Measurements from ENCODE around the gene CHCHD3. TPM values are rescaled to one million over a fixed set of nuclear protein-coding genes. Genes with fewer than 3 reads are reported as not detected.

The CHCHD3 gene
- total and polyA plus RNA-seq, 2 donors (not counting 1 experiment from before 2014, with no cell fraction given): 80.8 to 94.0 TPM

DNA sequence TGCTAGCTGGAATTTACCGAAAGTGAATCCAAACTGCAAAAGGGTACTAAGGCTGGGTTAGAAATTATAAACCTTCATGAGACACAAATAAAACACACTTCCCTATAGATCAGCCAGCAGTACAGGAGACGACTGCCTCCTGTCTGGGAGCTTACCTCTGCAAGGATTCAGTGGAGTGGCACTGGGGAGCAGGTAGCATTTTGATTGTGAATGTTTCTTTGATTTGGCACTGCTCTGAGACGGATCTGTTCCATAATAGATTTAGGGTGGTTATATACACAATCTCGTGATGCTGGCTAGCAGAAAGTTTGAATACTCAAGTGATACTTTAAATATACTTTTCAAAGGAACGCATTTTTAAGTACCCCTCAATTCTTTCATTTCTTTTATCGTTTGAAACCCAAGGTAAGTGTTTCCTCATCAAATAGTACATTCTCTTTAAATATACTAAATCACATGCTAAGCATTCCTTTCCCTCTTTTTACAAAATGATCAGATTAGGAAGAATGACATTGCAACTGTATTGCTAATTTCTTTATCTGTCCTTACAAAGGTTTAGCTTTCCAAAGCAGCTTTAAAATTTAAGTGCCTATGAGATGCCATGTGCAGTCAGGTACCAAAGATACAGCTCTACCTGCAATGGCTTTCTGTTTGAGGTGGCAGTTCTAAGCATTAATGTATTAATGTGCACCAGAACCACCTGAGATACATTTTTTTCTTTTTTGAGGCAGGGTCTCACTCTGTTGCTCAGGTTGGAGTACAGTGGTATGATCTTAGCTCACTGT lies 20.6 kb upstream of the CHCHD3 start:
- H2AFZ ChIP-seq (ENCODE audit: low read length): no peak overlapping the region
- no peak for DNase-seq (ENCODE audit: low read depth in 2 of 2)
- TF ChIP-seq, protein P1, sequence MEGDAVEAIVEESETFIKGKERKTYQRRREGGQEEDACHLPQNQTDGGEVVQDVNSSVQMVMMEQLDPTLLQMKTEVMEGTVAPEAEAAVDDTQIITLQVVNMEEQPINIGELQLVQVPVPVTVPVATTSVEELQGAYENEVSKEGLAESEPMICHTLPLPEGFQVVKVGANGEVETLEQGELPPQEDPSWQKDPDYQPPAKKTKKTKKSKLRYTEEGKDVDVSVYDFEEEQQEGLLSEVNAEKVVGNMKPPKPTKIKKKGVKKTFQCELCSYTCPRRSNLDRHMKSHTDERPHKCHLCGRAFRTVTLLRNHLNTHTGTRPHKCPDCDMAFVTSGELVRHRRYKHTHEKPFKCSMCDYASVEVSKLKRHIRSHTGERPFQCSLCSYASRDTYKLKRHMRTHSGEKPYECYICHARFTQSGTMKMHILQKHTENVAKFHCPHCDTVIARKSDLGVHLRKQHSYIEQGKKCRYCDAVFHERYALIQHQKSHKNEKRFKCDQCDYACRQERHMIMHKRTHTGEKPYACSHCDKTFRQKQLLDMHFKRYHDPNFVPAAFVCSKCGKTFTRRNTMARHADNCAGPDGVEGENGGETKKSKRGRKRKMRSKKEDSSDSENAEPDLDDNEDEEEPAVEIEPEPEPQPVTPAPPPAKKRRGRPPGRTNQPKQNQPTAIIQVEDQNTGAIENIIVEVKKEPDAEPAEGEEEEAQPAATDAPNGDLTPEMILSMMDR (conservative IDR thresholded peaks at IDR 0.05 in 1 of 2, IDR thresholded peaks at IDR 0.05 in 1 of 2; ENCODE audit: low read depth in 1 of 2, low read length in 2 of 2): no peak
- no peak for TF ChIP-seq EZH2 (IDR thresholded peaks at IDR 0.05; ENCODE audit: low read length, missing control alignments)
- H3K27ac ChIP-seq (ENCODE audit: insufficient read depth, low read length): no peak overlapping the region
- no peaks in the 10 kb centered on the region for H4K20me1 ChIP-seq (ENCODE audit: control insufficient read depth, extremely low read depth, insufficient read depth, low read length)
- H3K9ac ChIP-seq (ENCODE audit: insufficient read depth, low read length): no peak overlapping the region
- H3K36me3 ChIP-seq (ENCODE audit: control insufficient read depth, insufficient read depth, low read length): no peaks in the 10 kb centered on the region
- H3K4me2 ChIP-seq (ENCODE audit: extremely low read depth, insufficient read depth, low read length): no peak overlapping the region
- peaks cover 6% of the 10 kb centered on the region for H3K27me3 ChIP-seq (ENCODE audit: control insufficient read depth, insufficient read depth, low read length)
- no peaks in the 10 kb centered on the region for H3K9me3 ChIP-seq (ENCODE audit: control insufficient read depth, insufficient read depth, low read depth, low read length)
- H3K4me3 ChIP-seq (replicated peaks in 1 of 4; ENCODE audit: control extremely low read depth in 1 of 4, insufficient read depth in 1 of 4, low read depth in 3 of 4, low read length in 4 of 4): no peak overlapping the region
- H3K4me1 ChIP-seq (ENCODE audit: control insufficient read depth, extremely low read depth, insufficient read depth, low read length): no peaks in the 10 kb centered on the region
- H3K79me2 ChIP-seq (ENCODE audit: control insufficient read depth, insufficient read depth, low read length): no peaks in the 10 kb centered on the region

DNA sequence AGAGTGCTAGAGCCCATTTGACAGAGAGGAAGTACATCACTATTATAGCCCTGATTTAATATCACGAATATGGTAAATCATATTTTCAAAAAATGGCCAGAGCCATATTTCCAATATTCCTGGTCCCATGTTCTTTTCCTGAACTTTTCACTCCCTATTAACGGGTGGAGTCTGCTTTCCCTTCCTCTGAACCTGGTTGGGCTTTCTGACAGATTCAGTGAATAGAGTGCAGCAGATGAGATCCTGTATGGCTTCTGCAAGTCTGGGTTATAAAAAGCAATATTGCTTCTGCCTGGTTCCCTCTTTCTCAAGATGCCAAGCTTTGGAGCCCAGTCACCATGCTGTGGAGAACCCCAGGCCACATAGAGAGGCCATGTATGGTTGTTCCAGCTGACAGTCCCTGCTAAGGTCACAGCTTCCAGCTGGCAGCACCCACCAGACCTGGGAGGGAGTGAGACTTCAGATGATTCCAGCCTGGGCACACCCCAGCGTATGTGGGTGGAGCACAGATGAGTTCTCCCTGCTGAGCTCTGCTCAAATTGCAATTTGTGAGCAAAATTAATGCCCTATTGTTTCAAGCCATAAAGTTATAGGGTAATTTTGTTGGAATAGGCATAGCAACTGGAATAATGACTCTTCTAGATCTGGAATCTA lies 17.9 kb upstream of the CHCHD3 start:
- no peak overlapping the region for H2AFZ ChIP-seq (ENCODE audit: low read length)
- no peak overlapping the region for H3K9ac ChIP-seq (ENCODE audit: insufficient read depth, low read length)
- no peaks in the 10 kb centered on the region for H3K36me3 ChIP-seq (ENCODE audit: control insufficient read depth, insufficient read depth, low read length)
- no peaks in the 10 kb centered on the region for H3K9me3 ChIP-seq (ENCODE audit: control insufficient read depth, insufficient read depth, low read depth, low read length)
- no peak overlapping the region for H3K4me3 ChIP-seq (replicated peaks in 1 of 4; ENCODE audit: control extremely low read depth in 1 of 4, insufficient read depth in 1 of 4, low read depth in 3 of 4, low read length in 4 of 4)
- H3K27ac ChIP-seq (ENCODE audit: insufficient read depth, low read length): no peak overlapping the region
- no peaks in the 10 kb centered on the region for H3K4me1 ChIP-seq (ENCODE audit: control insufficient read depth, extremely low read depth, insufficient read depth, low read length)
- TF ChIP-seq, protein P1 (conservative IDR thresholded peaks at IDR 0.05 in 1 of 2, IDR thresholded peaks at IDR 0.05 in 1 of 2; ENCODE audit: low read depth in 1 of 2, low read length in 2 of 2): no peak
- TF ChIP-seq EZH2 (IDR thresholded peaks at IDR 0.05; ENCODE audit: low read length, missing control alignments): no peak
- DNase-seq (ENCODE audit: low read depth in 2 of 2): no peak
- no peaks in the 10 kb centered on the region for H4K20me1 ChIP-seq (ENCODE audit: control insufficient read depth, extremely low read depth, insufficient read depth, low read length)
- no peak overlapping the region for H3K4me2 ChIP-seq (ENCODE audit: extremely low read depth, insufficient read depth, low read length)
- no peaks in the 10 kb centered on the region for H3K79me2 ChIP-seq (ENCODE audit: control insufficient read depth, insufficient read depth, low read length)
- peaks cover 6% of the 10 kb centered on the region for H3K27me3 ChIP-seq (ENCODE audit: control insufficient read depth, insufficient read depth, low read length)

DNA sequence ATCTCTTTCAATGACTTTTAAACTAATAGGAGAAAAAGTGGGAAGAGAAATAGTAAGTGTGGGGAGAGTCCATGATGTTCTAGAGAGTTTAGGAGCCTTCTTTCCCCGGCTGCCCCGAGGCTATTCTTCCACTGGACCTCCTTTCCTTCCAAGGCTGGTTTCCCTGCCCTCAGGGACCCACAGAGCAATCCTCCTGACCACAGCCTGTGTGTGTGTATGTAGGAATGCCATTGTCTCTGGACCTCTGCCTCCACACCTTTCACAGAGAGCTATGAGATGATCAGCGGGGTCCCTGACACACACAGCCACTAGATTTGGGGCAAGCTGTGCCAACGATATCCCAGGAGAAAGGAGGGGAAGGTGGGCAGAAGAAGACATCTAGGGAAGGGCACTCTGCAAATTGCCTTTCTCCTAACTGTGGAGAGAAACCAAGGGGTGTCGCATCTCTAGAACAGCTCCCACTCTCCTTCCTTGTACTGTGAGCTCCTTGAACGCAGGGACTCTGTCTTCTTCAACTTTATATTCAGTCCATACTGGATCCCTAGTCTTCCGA lies 13.3 kb upstream of the CHCHD3 start:
- no peak for DNase-seq (ENCODE audit: low read depth in 2 of 2)
- no peaks in the 10 kb centered on the region for H4K20me1 ChIP-seq (ENCODE audit: control insufficient read depth, extremely low read depth, insufficient read depth, low read length)
- H3K36me3 ChIP-seq (ENCODE audit: control insufficient read depth, insufficient read depth, low read length): no peaks in the 10 kb centered on the region
- H2AFZ ChIP-seq (ENCODE audit: low read length): no peak overlapping the region
- H3K27me3 ChIP-seq (ENCODE audit: control insufficient read depth, insufficient read depth, low read length): no peaks in the 10 kb centered on the region
- no peak overlapping the region for H3K27ac ChIP-seq (ENCODE audit: insufficient read depth, low read length)
- no peak overlapping the region for H3K4me2 ChIP-seq (ENCODE audit: extremely low read depth, insufficient read depth, low read length)
- no peak overlapping the region for H3K4me3 ChIP-seq (replicated peaks in 1 of 4; ENCODE audit: control extremely low read depth in 1 of 4, insufficient read depth in 1 of 4, low read depth in 3 of 4, low read length in 4 of 4)
- H3K4me1 ChIP-seq (ENCODE audit: control insufficient read depth, extremely low read depth, insufficient read depth, low read length): no peaks in the 10 kb centered on the region
- H3K79me2 ChIP-seq (ENCODE audit: control insufficient read depth, insufficient read depth, low read length): no peaks in the 10 kb centered on the region
- no peak for TF ChIP-seq EZH2 (IDR thresholded peaks at IDR 0.05; ENCODE audit: low read length, missing control alignments)
- TF ChIP-seq, protein P1 (conservative IDR thresholded peaks at IDR 0.05 in 1 of 2, IDR thresholded peaks at IDR 0.05 in 1 of 2; ENCODE audit: low read depth in 1 of 2, low read length in 2 of 2): no peak
- H3K9me3 ChIP-seq (ENCODE audit: control insufficient read depth, insufficient read depth, low read depth, low read length): no peaks in the 10 kb centered on the region
- no peak overlapping the region for H3K9ac ChIP-seq (ENCODE audit: insufficient read depth, low read length)
